ENCODE measurements around the gene RPS14.
A peak's percentile ranks its signal among the peaks of the same experiment; 100 is the strongest.

RPS14 gene

DNA sequence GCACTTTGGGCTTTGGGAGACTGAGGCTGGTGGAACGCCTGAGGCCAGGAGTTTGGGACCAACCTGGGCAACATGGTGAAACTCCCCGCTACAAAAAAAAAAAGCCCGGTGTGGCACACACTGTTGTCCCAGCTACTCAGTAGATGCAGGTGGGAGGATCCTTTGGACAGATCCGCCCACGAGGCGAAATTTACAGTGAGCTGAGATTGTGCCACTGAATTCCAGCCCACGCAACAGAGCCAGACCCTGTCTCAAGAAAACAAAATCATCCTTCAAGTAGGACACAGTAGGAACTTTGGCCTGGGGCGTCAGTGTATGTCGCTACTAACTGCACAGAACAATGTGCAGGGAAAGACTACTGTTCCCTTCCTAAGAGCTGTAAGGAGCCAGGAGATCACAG, 4.8 kb downstream of the RPS14 start:
- no peaks in the 10 kb centered on the region for H3K9me3 Mint-ChIP-seq
- no peak overlapping the region for H3K27ac Mint-ChIP-seq
- H3K4me1 Mint-ChIP-seq (ENCODE audit: low read depth): peaks cover 19% of the 10 kb centered on the region
- H3K4me3 Mint-ChIP-seq: no peak overlapping the region
- H3K27me3 Mint-ChIP-seq (ENCODE audit: low read depth): no peaks in the 10 kb centered on the region
- peaks cover 54% of the 10 kb centered on the region for H3K36me3 Mint-ChIP-seq (ENCODE audit: low read depth)

DNA sequence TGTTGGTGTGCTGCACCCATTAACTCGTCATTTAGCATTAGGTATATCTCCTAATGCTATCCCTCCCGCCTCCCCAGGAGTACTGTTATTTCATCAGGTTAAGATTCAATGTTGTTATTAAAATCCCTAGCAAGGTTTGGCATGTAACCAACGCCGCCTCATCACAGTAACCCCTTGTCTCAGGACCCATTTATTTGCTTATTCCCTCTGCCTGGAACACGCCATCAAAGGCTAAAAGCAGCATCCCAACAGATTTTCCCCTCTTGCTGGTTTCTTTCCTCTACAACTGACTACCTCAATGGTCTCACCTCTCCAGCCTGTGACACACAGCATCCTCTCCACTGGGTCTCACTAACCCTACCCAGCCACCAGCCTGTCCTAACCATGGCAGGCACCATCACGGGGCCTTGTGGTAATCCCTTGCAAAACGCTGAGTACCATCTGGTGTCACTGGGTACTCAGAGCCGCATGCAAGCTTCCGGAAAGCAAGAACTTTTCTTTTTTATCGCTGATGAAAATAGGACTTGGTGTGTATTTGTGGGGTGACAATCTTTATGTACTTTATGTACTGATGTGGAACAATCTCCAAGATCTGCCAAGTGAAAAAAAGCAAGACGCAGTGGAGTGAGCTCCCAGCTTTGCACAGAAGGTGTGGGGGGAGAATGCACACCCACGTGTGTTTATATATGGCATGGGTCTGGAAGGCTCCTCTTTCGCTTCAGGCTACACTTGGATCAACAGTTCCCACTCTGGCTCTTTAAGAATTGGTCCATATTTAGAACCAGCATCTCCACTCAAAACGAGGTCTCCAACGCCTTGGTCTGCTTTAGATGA, 6.1 kb downstream of the RPS14 start:
- Mint-ChIP-seq H3K4me3 (no peak overlapping the region), H3K27me3 (ENCODE audit: low read depth) (no peaks in the 10 kb centered on the region), H3K27ac (no peak overlapping the region), H3K4me1 (ENCODE audit: low read depth) (peaks cover 16% of the 10 kb centered on the region), H3K36me3 (ENCODE audit: low read depth) (peaks cover 45% of the 10 kb centered on the region), H3K9me3 (no peaks in the 10 kb centered on the region)

DNA sequence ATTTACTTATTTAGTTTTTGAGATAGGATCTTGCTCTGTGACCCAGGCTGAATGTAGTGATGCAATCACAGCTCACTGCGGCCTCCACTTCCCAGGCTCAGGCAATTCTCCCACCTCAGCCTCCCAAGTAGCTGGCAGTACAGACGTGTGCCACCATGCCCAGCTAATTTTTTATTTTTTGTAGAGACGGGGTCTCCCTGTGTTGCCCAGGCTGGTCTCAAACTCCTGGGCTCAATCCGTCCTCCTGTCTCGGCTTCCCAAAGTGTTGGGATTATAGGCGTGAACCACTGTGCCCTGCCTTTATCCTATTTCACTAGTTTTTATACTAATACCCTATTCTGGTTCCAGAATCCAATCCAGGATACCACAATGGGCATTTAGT, 6.8 kb downstream of the RPS14 start:
- no peaks in the 10 kb centered on the region for H3K9me3 Mint-ChIP-seq
- peaks cover 39% of the 10 kb centered on the region for H3K36me3 Mint-ChIP-seq (ENCODE audit: low read depth)

DNA sequence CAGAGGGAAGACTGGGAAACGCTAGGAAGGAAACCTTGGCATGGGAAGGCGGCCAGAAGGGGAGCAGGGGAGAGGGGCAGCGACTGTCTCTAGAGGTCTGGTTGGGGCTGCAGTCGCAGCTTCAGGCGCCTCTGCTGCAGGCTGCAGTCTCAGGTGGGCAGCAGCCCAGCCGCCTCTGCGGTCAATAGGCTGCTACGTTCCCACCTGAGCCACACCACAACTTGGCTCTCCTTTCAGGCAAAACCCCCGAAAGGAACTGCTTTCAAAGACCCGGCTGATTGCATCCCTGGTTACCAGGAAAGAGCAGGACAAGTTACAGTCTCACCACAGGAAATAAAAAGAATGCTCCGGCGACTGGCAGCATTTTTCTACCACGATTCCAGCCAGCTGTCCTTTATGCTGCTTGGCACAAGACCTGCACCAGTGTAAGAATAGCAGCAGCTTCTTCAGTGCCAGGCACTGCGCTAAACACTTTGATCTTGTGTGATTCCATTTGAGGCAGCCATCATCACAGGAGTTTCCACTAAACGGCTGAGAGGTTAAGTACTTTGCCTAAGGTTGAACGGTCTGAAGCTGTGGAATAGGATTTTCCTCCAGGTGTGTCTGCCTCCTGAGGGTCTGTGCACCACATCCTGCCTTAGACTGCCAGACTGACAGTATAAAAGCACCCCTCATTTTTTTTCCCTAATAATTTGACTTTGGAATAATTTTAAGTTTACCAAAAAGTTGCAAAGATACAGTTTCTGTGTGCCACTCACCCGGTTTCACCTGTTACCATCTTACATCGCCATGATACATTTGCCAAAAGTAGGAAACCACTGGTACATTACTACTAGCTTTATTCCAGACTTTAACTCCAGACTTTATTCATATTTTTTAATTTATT, 7.5 kb downstream of the RPS14 start:
- H3K27ac Mint-ChIP-seq: no peak overlapping the region
- no peaks in the 10 kb centered on the region for H3K9me3 Mint-ChIP-seq
- H3K4me3 Mint-ChIP-seq: no peak overlapping the region
- H3K4me1 Mint-ChIP-seq (ENCODE audit: low read depth): peaks cover 6% of the 10 kb centered on the region
- peaks cover 32% of the 10 kb centered on the region for H3K36me3 Mint-ChIP-seq (ENCODE audit: low read depth)
- no peaks in the 10 kb centered on the region for H3K27me3 Mint-ChIP-seq (ENCODE audit: low read depth)

More for the DNA sequence above, 6.8 kb downstream of the RPS14 start:
- no peak overlapping the region for H3K27ac Mint-ChIP-seq
- H3K27me3 Mint-ChIP-seq (ENCODE audit: low read depth): no peaks in the 10 kb centered on the region
- H3K4me3 Mint-ChIP-seq: no peak overlapping the region
- peaks cover 9% of the 10 kb centered on the region for H3K4me1 Mint-ChIP-seq (ENCODE audit: low read depth)

DNA sequence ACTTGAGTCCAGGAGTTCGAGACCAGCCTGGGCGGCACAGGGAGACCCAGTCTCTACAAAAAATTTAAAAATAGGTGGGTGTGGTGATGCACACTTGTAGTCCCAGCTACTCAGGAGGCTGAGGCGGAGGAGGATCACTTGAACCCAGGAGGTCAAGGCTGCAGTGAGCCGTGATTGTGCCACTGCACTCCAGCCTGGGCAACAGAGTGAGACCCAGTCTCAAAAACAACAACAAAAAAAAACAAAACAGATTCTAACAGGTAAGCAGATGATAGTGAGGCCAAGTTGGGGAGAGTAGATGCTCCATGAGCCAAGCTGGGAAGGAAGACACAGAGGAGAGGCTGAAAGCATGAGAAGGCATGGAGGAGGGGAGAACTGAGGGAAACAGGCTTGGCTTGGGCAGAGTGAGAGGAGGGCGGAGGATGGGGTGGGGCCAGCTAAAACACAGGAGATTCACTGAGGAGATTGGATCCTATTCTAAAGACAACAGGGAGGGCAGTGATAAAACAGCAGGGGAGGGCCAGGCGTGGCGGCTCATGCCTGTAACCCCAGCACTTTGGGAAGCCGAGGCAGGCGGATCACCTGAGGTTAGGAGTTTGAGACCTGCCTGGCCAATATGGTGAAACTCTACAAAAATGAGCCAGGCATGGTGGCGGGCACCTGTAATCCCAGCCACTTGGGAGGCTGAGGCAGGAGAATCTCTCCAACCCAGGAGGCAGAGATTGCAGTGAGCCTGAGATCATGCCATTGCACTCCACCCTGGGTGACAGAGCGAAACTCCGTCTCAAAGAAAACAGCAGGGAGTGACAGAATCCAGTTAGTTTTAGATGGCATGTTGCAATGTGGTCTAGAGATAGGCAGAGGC, 8.4 kb downstream of the RPS14 start:
- Mint-ChIP-seq H3K9me3 (no peaks in the 10 kb centered on the region), H3K27me3 (ENCODE audit: low read depth) (no peaks in the 10 kb centered on the region), H3K27ac (no peak overlapping the region), H3K4me3 (no peak overlapping the region), H3K4me1 (ENCODE audit: low read depth) (peaks cover 8% of the 10 kb centered on the region), H3K36me3 (ENCODE audit: low read depth) (peaks cover 24% of the 10 kb centered on the region)

DNA sequence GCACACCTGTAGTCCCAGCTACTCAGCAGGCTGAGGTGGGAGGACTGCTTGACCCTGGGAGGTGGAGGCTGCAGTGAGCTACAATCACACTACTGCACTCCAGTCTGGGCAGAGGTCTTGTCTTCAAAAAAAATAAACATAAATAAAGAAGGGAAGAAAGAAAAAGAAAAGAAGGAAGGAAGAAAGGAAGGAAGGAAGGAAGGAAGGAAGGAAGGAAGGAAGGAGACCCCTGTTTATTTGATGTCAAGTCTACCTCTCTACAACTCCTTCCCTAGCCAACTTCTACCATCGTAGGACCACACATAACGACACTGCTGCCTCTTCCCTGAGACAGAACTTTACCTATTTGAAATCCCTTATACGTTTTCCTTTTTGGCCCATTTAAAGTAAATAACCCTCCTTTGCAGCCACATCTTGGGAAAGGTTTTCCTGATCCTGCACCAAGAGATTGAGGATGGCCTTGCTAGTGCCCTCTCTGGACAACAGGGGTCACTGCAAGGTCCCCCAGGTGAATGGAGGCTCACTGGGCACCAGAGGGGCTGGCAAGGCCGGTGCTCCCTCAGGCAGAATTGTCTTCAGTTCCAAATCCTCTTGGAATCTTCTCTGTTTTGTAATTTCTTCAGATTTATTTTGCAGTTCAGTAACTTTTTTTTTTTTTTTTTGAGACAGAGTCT, 10.5 kb downstream of the RPS14 start:
- Mint-ChIP-seq H3K27me3 (ENCODE audit: low read depth) (no peaks in the 10 kb centered on the region), H3K9me3 (no peaks in the 10 kb centered on the region), H3K36me3 (ENCODE audit: low read depth) (peaks cover 12% of the 10 kb centered on the region), H3K27ac (no peak overlapping the region), H3K4me1 (ENCODE audit: low read depth) (peaks cover 12% of the 10 kb centered on the region), H3K4me3 (no peak overlapping the region)

DNA sequence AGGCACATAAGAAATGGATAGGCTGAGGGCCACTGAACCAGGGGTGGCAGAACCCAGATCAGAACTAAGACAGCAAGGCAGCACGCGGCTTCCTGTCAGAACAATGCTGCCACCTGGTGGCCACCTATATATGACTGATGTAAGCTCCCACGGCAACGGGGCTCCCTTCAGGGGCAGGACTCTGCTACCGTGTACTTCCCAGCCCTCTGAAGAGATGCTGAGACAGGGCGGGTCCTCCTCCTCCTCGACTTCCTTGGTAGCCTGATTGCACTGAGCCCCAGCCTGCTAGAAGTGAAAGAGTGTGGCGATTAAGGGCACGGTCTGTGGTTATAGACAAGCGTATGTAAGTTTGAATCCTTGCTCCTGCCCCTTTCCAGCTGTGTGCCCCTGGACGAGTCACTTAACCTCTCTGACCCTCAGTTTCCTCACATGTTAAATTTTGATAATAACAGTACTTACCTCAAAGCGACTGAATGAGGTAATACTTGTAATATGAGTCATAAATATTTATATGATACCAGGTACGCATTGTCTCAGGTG, 13.3 kb downstream of the RPS14 start:
- H3K27ac Mint-ChIP-seq: peak overlapping the region; percentile 74
- H3K4me1 Mint-ChIP-seq (ENCODE audit: low read depth): peaks cover 12% of the 10 kb centered on the region
- H3K36me3 Mint-ChIP-seq (ENCODE audit: low read depth): no peaks in the 10 kb centered on the region
- H3K4me3 Mint-ChIP-seq: peak overlapping the region; percentile 37
- H3K27me3 Mint-ChIP-seq (ENCODE audit: low read depth): no peaks in the 10 kb centered on the region
- H3K9me3 Mint-ChIP-seq: no peaks in the 10 kb centered on the region

DNA sequence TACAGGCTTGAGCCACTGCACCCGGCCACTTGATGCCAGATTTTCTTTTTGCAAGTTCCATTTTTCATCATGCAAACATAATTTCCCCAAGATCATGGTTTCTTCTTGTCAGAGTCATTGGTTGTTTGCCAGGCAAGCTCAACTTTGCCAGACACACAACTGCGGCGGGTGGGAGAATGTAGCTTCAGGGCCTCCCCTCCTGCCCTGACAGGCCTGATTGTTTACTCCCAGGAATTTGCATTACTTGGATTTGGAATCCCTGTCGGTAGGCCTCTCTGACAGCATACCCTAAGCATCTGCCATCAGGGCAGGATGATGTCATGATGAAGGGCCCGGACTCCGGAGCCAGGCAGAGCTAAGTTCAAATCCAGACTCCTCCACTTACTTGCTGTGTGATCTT, 15.1 kb downstream of the RPS14 start:
- Mint-ChIP-seq H3K4me3 (no peak overlapping the region), H3K27me3 (ENCODE audit: low read depth) (no peaks in the 10 kb centered on the region), H3K9me3 (no peaks in the 10 kb centered on the region), H3K36me3 (ENCODE audit: low read depth) (no peaks in the 10 kb centered on the region), H3K4me1 (ENCODE audit: low read depth) (peaks cover 12% of the 10 kb centered on the region), H3K27ac (no peak overlapping the region)

DNA sequence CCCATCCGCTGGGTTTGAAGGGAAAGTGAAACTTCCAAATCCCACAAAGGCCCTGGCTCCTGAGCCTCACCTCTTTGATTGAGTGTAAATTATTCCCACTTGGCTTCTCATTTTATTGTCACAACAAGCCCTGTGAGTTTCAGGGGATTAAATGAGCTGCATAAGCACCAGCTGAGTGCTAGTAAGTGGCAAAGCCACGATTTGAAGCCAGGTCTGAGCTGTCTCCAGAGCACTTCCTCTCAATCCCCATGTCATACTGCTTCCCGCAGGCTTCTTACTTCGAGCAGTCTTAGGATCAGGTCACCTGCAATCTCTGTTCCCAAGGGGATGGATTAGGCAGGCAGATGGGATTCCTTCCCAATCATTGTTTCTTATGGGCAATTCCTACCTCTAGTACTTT, 18.0 kb downstream of the RPS14 start:
- no peak overlapping the region for H3K4me3 Mint-ChIP-seq
- no peak overlapping the region for H3K27ac Mint-ChIP-seq
- no peaks in the 10 kb centered on the region for H3K36me3 Mint-ChIP-seq (ENCODE audit: low read depth)
- H3K4me1 Mint-ChIP-seq (ENCODE audit: low read depth): peaks cover 8% of the 10 kb centered on the region
- no peaks in the 10 kb centered on the region for H3K9me3 Mint-ChIP-seq
- no peaks in the 10 kb centered on the region for H3K27me3 Mint-ChIP-seq (ENCODE audit: low read depth)

DNA sequence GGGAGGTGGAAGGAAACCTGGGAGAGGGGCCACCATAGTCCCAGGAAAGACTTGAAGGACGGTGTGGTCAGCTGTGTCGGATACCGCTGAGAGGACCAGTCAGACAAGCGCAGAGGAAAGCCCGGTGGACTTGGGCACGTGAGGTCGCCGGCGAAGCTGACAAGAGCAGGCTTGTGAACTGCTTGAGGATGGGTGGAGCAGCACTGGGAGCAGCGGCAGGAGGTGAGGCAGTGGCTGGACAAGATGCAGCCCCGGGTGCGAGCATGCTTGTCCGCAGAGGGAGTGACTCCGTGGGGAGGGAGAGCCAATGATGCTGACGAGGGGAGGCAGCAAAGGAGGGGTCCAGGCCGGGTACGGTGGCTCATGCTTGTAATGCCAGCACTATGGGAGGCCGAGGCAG, 18.5 kb downstream of the RPS14 start:
- H3K4me1 Mint-ChIP-seq (ENCODE audit: low read depth): peaks cover 4% of the 10 kb centered on the region
- H3K27ac Mint-ChIP-seq: no peak overlapping the region
- no peaks in the 10 kb centered on the region for H3K36me3 Mint-ChIP-seq (ENCODE audit: low read depth)
- no peaks in the 10 kb centered on the region for H3K9me3 Mint-ChIP-seq
- no peak overlapping the region for H3K4me3 Mint-ChIP-seq
- H3K27me3 Mint-ChIP-seq (ENCODE audit: low read depth): no peaks in the 10 kb centered on the region

DNA sequence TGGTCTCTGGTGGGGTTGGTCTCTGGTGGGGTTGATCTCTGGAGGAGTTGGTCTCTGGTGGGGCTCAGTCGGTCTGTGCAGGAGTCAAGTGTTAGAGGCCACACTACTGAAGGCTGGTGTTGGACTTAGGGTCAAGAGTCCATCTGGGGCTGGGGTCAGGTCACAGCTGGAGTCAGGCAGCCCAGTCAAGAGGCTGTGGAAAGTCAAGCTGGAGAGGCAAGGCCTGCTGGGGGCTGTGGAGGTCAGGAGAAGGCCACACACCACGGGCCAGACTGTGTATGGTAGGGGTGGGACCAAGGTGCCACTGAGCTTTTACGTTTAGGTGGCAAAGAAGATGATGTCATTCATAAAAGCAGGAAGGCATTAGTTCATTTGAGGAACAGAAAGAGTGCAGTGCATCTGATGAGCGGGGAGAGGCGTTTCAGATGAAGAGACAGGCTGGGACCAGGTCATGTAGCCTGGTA, 20.1 kb downstream of the RPS14 start:
- H3K27me3 Mint-ChIP-seq (ENCODE audit: low read depth): peaks cover 7% of the 10 kb centered on the region
- no peaks in the 10 kb centered on the region for H3K36me3 Mint-ChIP-seq (ENCODE audit: low read depth)
- no peak overlapping the region for H3K4me3 Mint-ChIP-seq
- no peaks in the 10 kb centered on the region for H3K9me3 Mint-ChIP-seq
- no peak overlapping the region for H3K27ac Mint-ChIP-seq
- no peaks in the 10 kb centered on the region for H3K4me1 Mint-ChIP-seq (ENCODE audit: low read depth)

DNA sequence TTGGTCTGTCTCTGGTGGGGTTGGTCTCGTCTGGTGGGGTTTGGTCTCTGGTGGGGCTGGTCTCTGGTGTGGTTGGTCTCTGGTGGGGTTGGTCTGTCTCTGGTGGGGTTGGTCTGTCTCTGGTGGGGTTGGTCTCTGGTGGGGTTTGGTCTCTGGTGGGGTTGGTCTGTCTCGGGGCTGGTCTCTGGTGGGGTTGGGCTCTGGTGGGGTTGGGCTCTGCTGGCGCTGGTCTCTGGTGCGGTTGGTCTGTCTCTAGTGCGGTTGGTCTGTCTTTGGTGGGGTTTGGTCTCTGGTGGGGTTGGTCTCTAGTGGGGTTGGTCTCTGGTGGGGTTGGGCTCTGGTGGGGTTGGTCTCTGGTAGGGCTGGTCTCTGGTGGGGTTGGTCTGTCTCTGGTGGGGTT, 20.6 kb downstream of the RPS14 start:
- Mint-ChIP-seq H3K9me3 (no peaks in the 10 kb centered on the region), H3K27me3 (ENCODE audit: low read depth) (peaks cover 7% of the 10 kb centered on the region), H3K4me3 (no peak overlapping the region), H3K36me3 (ENCODE audit: low read depth) (no peaks in the 10 kb centered on the region), H3K27ac (no peak overlapping the region), H3K4me1 (ENCODE audit: low read depth) (no peaks in the 10 kb centered on the region)

DNA sequence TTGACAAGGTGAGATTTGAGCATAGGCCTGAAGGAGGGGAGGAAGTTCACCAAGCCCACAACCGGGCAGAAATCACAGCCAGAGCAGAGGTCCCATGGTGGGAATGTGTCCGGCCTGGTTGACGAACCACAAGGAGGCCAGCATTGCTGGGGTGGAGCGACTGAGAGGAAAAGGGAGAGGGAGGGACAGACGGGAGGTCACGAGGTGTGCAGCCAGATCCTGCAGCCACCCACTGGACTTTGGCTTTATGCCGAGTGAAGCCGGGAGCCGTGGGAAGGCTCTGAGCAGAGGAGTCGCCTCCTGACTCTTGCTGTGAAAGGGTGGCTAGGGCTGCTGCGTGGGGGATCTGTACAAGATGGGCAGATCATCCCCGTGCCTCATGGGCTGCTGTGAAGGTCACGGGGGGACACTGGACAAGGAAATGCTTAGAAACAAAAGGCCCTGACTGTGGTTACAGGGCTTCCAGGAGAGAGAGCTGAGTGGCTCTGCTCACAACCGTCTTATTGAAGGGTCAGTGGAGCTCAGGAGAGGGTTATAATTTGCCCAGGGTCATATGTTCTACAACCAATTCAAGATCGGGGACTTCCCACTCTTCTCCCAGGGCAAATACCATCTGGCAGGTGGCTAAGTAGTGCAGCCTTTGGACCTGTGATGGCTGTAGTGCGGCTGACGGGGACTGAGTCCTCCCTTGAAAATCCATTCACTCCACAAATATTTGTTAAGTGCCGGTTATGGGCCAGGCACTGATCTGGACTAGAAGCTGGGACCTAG, 21.2 kb downstream of the RPS14 start:
- Mint-ChIP-seq H3K27me3 (ENCODE audit: low read depth) (peaks cover 7% of the 10 kb centered on the region), H3K9me3 (no peaks in the 10 kb centered on the region), H3K27ac (no peak overlapping the region), H3K36me3 (ENCODE audit: low read depth) (no peaks in the 10 kb centered on the region), H3K4me3 (no peak overlapping the region), H3K4me1 (ENCODE audit: low read depth) (no peaks in the 10 kb centered on the region)
